NCI-H187 (cell line): Measurements from ENCODE around the gene USP19.

Source experiments
- DNase-seq, 2 experiments: peaks; one replicate each; lab custom pipeline; 2025; lab: John Stamatoyannopoulos, UW

USP19 gene

DNA sequence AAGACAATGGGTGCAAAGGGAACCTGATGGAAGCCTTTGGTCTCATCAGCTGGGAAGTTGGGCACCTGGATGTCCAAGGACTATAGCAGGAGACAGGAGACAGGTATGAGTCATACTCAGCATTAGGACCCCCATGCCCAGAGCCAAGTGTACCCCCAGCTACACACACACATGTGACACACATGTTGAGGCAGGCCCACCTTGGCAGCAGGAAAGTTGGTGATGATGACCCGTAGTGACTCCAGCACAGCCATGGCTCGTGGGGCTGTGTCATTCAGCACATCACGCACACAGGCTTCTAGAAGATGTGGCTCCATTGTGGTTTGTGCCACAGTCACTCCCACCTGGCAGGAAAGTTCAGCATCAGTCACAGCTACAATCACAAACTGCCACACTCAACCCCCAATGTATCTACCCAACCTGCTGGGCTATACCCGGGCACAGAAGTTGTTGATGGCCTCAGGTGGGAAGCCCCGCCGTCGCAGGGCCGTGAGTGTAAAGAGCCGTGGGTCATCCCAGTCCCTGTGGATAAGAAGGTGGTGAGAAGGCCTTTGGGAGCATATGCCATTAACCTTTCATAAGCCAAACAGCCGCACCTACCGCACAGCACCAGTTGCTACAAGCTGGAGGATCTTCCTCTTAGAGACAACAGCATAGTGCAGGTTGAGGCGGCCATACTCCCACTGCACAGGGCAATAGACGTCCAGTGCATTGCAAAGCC, 21.6 kb downstream of the USP19 start:
- no peak for DNase-seq

DNA sequence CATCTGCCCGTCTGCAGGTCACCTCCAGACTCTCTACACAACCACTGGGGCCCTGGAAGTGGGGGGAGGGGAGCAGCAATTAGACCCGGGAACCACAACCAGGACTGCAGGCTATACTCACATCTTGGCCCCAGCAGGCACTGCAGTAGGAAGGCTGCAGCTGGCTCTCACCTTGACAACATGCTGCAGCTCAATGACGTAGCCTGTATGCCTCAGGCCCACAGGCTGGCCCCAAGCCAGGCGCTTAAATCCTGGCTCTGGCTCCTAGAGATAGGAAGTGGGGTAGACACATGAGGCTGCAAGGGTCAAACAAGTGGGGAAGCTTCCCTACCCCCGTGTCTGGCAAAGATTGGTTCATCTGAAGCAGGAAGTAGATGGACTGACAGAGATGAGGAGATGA, 22.2 kb downstream of the USP19 start:
- no peak for DNase-seq

DNA sequence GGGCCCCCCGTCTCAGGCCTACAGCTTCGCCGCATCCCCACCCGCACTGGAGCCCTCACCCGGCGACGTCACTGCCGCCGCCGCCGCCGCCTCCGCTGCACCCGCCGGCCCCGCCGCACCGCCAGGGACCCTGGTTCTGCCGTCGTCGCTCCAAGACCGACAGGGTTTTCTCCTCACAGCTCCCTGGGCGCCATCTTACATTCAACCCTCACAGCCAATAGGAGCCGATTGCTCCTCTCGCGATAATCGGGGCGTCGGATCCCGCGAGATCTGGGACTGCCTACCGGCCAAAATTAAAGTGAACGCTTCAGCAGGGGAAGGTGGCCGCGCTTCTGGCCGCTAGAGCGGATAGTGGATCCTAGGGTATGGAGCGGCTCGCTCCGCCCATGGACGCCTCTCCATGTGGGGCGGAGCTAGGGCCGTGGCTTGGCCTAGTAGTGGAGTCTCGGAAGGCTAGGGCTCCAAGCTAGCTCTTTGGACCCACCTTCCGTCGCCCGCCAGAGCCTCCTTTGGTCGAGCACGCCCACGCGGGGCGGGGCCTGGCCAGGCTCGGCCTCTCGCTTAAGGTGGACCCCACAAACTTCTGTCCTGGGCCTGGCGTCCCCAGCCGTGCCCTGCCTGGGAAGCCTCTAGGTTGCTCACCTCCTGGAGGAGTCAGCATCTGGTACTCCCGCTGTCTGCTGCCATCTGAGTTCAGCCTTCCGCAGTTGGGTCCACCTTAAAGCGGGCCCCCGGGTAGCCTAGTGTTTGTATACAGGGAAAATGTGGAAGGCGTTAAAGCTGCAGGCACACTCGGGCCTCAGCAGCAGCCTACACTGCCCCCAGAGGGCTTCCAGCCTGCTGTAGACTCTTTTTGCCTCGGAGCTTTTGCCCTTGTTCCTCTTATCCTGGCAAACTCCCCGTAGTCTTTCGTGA, 26.5 kb downstream of the USP19 start, which contains the start of gene QRICH1:
QRICH1 (minus strand) TSS at position 219 of the 915 bp plus-strand sequence. CDS start 17,054 bp downstream, outside the sequence.
- peak; percentile 73 to 87 for DNase-seq

DNA sequence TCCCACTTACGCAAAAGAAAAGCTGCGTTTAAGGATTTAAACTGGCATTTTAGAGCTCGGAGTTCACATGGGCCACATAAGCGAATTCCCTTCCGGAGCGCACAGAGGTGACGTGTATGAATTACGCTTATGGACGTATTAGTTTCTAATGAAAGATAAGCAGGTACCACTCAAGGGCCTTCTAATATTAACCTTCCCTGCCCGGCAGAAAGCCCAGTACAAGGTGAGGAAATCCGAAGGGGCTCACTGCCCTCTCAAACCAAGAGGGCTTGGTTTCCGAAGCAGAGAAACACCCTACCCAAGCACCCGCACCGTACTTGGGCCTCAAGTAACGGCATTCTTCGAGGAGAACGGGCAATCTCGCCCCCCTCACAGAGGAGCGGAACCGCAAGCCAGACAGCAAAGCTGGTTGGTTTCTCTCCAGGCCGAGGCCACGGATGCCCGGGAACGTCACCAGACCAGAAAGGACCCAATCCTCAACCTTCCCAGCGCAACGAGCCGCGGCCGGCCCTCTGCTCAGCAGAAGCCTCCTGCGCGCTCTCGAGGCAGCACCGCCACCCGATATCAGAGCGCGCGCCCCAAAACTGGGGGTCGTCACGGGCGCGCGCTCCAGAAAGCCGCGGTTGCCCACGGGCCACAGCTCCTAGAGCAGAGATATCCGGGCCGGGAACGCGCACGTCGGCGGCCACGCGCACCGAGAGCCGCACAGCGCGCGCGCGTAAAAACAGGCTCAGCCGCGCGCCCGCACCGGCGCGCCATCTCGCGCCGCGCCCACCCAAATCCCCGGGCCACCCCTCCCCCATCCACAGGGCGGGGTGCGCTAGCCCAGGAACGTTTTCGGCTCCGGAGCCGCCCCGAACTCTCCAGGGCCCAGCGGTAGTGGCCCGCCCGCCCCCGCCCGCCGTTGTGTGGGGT, 27.4 kb downstream of the USP19 start:
- no peak for DNase-seq

DNA sequence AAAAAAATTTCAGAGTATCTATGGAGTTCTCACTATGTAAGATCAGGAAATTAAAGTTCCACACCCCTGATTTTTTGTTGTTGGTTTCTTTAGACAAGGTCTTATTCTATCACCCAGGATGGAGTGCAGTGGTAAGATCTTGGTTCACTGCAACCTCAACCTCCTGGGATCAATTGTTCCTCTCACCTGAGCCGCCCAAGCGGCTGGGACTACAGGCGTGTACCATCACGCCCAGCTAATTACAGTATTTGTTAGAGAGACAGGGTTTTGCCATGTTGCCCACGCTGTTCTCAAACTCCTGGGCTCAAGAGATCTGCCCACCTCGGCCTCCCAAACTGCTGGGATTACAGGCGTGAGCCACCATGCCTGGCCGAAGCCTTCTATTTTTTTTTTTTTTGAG, 39.2 kb downstream of the USP19 start:
- no peak for DNase-seq

DNA sequence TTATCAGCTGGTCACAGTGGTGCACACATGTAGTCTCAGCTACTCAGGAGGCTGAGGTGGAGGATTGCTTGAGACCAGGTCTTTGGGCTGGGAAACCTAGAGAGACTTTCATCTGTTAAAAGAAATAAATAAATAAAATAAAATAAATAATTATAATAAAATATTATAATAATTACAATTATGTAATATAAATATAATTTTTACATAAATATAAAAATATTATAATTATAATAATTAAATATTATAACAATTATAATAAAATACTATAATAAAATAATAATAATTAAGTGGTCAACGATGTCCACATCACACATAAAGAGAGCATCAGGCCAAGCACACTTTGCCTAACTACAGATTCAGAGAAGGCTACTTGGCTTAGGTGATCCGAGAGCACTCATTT, 41.4 kb downstream of the USP19 start:
- DNase-seq: no peak

DNA sequence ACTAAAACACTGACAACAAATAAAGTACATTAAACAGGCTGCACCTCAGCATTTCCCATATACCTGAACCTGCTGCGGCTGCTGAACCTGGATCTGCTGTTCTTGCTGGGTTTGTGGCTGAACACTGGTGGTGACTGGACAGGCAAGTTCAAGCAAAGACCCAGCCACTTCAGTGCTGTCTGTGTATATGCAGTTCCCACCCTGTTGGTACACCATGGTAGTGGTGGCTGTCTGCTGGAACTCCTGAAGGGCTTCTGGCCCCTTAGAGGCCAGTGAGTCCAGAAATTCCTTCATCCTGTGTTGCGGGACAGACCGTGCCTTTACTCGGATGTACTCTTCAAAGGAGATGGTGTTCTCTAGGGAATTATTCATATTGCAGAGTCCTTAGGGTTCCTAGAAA, 44.0 kb downstream of the USP19 start:
- no peak for DNase-seq

DNA sequence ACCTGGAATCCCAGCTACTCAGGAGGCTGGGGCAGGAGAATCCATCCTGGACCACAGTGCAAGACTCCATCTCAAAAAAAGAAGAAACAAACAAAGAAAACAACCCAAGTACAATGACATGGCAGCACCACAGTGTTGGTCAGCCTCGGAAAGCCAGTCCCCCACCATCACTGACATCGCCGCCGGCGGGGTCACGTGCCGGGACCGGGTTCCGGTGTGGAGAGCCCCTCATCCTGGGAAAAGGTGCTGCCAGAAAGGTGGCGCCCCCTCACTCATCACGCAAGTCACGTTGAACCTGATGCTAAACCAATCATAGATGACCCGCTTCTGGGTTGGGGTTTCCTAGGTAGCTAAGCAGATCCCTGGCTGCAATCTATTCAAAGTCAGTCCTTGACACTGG, 44.5 kb downstream of the USP19 start:
- DNase-seq: no peak
